ENCODE results near the gene TIMM9. TPM values are rescaled to one million over a fixed set of nuclear protein-coding genes. Genes with fewer than 3 reads are reported as not detected.
A peak's percentile ranks its signal among the peaks of the same experiment; 100 is the strongest.

The TIMM9 gene
- polyA plus RNA-seq, 1 donor (not counting 4 experiments of a cell fraction or from before 2014, with no cell fraction given), result 29.6 TPM

GRCh38 chr14:58464652-58465051 is 37.3 kb upstream of the TIMM9 start:
- FAIRE-seq (peak; percentile 32), DNase-seq (ENCODE audit: low read depth, low spot score) (no peak)
- TF ChIP-seq EZH2 (IDR thresholded peaks at IDR 0.05; ENCODE audit: low read length), result no peak
- TF ChIP-seq CTCF (optimal IDR thresholded peaks at IDR 0.05 in 1 of 3, IDR thresholded peaks at IDR 0.05 in 1 of 3, conservative IDR thresholded peaks at IDR 0.05 in 1 of 3; ENCODE audit: extremely low read depth in 1 of 3, insufficient read depth in 2 of 3, low read length in 3 of 3), result no peak
- Histone ChIP-seq H4K20me1 (ENCODE audit: control insufficient read depth, extremely low read depth, insufficient read depth, low read length) (no peaks in the 10 kb centered on the region), H3K27me3 (ENCODE audit: control insufficient read depth, extremely low read depth, insufficient read depth, low read length) (no peaks in the 10 kb centered on the region), H3K36me3 (ENCODE audit: control insufficient read depth in 2 of 2, extremely low read depth in 1 of 2, insufficient read depth in 2 of 2, low read length in 2 of 2) (peaks cover 3% of the 10 kb centered on the region in 2 experiments), H3K4me1 (ENCODE audit: control insufficient read depth, extremely low read depth, insufficient read depth, low read length) (peaks cover 8% of the 10 kb centered on the region), H2AFZ (ENCODE audit: control insufficient read depth, low read length) (no peak overlapping the region), H3K27ac (ENCODE audit: control insufficient read depth, insufficient read depth, low read length) (peak overlapping the region; percentile 35), H3K4me3 (ENCODE audit: control insufficient read depth in 2 of 3, extremely low read depth in 1 of 3, insufficient read depth in 2 of 3, low read depth in 1 of 3, low read length in 3 of 3) (no peak overlapping the region), H3K9me1 (ENCODE audit: control insufficient read depth, extremely low read depth, insufficient read depth, low read length) (no peaks in the 10 kb centered on the region), H3K9me3 (ENCODE audit: control insufficient read depth, low read depth, low read length) (no peaks in the 10 kb centered on the region), H3K4me2 (ENCODE audit: control insufficient read depth, extremely low read depth, insufficient read depth, low read depth, low read length) (no peak overlapping the region), H3K9ac (ENCODE audit: control insufficient read depth, extremely low read depth, insufficient read depth, low read length) (no peak overlapping the region), H3K79me2 (ENCODE audit: control insufficient read depth, insufficient read depth, low read length) (no peaks in the 10 kb centered on the region)
- dilution Hi-C loops (cut with MboI; ENCODE audit: extremely low pct_ligation_motif_present, low sequenced_read_pairs), result no loop called here

GRCh38 chr14:58463147-58463546 is 35.8 kb upstream of the TIMM9 start:
- no peaks in the 10 kb centered on the region for H3K9me3 ChIP-seq (ENCODE audit: control insufficient read depth, low read depth, low read length)
- TF ChIP-seq CTCF (optimal IDR thresholded peaks at IDR 0.05 in 1 of 3, IDR thresholded peaks at IDR 0.05 in 1 of 3, conservative IDR thresholded peaks at IDR 0.05 in 1 of 3; ENCODE audit: extremely low read depth in 1 of 3, insufficient read depth in 2 of 3, low read length in 3 of 3), result no peak
- TF ChIP-seq EZH2 (IDR thresholded peaks at IDR 0.05; ENCODE audit: low read length), result no peak
- H2AFZ ChIP-seq (ENCODE audit: control insufficient read depth, low read length), result no peak overlapping the region
- H3K9me1 ChIP-seq (ENCODE audit: control insufficient read depth, extremely low read depth, insufficient read depth, low read length), result no peaks in the 10 kb centered on the region
- no peak overlapping the region for H3K4me2 ChIP-seq (ENCODE audit: control insufficient read depth, extremely low read depth, insufficient read depth, low read depth, low read length)
- H3K36me3 ChIP-seq (ENCODE audit: control insufficient read depth in 2 of 2, extremely low read depth in 1 of 2, insufficient read depth in 2 of 2, low read length in 2 of 2), result peaks cover 0 to 3% of the 10 kb centered on the region in 2 experiments
- dilution Hi-C loops (cut with MboI; ENCODE audit: extremely low pct_ligation_motif_present, low sequenced_read_pairs), result no loop called here
- H3K27me3 ChIP-seq (ENCODE audit: control insufficient read depth, extremely low read depth, insufficient read depth, low read length), result no peaks in the 10 kb centered on the region
- H3K27ac ChIP-seq (ENCODE audit: control insufficient read depth, insufficient read depth, low read length), result no peak overlapping the region
- no peaks in the 10 kb centered on the region for H4K20me1 ChIP-seq (ENCODE audit: control insufficient read depth, extremely low read depth, insufficient read depth, low read length)
- no peak overlapping the region for H3K4me3 ChIP-seq (ENCODE audit: control insufficient read depth in 2 of 3, extremely low read depth in 1 of 3, insufficient read depth in 2 of 3, low read depth in 1 of 3, low read length in 3 of 3)
- H3K9ac ChIP-seq (ENCODE audit: control insufficient read depth, extremely low read depth, insufficient read depth, low read length), result no peak overlapping the region
- no peaks in the 10 kb centered on the region for H3K79me2 ChIP-seq (ENCODE audit: control insufficient read depth, insufficient read depth, low read length)
- no peak for DNase-seq (ENCODE audit: low read depth, low spot score)
- peaks cover 8% of the 10 kb centered on the region for H3K4me1 ChIP-seq (ENCODE audit: control insufficient read depth, extremely low read depth, insufficient read depth, low read length)
- no peak for FAIRE-seq
